IPS-NIHi11 (cell line): ENCODE measurements around the gene PRR23E.

Experiments used
- DNase-seq: peaks from one replicate; pipeline ENCODE4 v3.0.0; 2012; ENCODE audit warnings: mixed read lengths, low spot score

The PRR23E gene

DNA sequence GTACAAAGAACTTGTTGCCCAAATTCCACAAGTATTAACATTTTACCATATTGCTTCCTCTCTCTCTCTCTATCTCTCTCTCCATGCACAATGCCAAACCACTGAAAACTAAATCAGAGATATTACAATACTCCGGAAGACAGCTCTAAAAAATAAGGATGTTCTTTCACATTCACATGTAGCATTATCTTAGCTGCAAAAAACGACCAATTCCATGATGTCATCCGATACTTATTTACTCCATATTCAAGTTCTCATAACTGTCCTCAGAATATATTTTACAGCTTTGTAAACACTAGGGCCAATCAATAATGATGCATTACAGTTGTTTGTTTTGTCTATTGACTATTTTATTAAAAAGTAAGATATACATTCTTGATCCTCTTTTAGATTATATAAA lies 7.7 kb upstream of the PRR23E start:
- no peak for DNase-seq

DNA sequence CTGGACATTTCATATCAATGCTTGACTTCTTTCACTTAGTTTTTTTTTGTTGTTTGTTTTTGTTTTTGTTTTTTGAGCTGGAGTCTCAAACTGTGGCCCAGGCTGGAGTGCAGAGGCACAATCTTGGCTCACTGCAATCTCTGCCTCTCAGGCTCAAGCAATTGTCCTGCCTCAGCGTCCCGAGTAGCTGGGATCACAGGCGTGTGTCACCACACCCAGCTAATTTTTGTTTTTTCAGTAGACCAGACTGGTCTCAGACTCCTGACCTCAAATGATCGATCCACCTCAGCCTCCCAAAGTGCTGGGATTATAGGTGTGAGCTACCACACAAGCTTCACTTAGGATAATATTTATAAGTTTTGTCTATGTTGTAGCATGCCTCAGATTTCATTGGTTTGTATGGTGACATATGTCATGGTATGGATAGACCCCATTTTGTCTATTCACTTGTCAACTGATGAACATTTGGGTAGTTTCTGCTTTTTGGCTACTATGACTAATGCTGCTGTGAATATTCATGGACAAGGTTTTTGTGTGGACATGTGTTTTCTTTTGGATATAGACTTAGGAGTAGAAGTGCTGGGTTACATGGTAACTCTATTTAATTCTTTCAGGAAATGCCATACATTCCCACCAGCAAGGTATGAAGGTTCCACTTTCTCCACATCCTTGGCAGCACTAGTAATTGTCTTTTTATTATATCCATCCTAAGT lies 6.8 kb upstream of the PRR23E start:
- DNase-seq: no peak

DNA sequence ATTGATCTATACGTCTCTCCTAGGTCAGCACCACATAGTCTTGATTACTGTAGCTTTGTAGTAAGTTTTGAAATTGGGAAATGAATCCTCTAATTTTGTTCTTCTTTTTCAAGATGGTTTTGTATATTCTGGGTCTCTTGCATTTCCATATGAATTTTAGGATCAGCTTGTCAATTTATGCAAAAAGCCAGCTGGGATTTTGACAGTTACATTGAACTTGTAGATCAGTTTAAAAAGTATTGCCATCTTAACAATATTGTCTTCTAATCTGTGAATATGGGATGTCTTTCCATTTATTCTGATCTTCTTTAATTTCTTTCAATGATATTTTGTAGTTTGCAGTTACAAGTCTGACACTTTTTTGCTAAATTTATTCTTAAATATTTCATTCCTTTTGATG lies 5.6 kb upstream of the PRR23E start:
- DNase-seq: no peak

DNA sequence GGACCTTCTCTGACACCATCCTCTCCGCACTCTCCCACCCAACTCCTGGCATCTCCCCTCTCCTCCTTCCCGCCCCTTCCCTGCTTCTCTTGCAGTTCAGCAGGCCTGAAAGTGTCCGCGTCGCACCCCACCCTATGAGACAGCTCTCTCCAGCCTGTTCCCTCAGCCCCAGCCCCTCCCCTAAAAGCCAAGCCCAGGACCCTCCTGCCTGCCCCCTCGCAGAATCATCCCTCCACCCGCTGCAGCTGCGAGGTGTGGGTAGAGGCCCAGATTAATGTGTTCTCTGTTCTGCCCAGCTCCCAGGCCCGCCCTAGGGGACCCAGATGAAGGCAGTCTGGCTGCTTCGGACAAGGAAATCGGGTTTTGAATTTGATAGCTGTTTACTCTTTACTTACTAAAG lies 410 bp downstream of the PRR23E start:
- DNase-seq: no peak

DNA sequence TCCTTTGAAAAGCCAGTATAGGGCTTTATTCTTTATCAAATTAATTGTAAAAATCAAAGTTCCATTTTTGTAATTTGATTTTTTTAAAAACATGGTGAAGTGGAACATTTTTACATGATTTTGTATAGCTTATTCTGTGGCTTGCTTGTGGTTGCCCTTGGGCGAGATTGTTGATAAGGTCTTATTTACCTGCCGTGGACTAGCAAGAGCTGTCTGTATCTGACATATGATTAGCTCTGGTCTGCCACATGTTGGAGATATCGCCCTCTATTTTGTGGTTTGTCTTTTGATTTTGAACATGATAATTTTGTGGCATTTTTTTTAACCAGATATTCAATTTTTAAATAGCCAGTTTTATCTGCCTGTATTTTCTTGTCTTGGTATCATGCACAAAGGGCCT lies 844 bp downstream of the PRR23E start:
- DNase-seq: no peak

DNA sequence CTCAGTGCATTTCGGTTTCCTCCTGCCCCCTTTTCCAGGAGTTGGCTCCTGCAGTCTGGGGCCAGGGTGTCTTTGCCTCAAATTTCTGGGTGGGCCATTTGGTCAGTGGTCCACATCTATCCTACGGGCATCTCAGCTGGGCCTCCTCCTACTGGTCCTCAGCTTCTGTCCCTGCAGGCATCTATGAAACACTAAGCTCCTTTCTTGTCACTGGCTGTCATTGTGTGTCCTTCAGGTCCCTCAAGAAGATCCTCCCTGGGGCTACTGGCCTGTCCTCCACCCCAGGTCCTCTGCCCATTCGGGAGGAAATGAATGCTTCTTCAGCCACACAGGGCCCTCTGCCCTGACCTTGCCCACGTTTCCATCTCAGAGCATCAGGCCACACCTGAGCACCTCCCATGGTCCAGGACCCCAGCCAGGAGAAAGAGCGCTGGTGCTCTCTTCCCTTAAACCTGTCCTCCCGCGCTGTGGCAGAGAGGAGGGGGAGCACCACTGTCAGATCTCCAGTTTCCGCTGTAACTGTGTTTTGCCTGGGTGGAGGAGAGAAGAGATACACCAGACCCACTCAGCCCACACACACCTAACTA lies 1.8 kb downstream of the PRR23E start:
- DNase-seq: no peak

DNA sequence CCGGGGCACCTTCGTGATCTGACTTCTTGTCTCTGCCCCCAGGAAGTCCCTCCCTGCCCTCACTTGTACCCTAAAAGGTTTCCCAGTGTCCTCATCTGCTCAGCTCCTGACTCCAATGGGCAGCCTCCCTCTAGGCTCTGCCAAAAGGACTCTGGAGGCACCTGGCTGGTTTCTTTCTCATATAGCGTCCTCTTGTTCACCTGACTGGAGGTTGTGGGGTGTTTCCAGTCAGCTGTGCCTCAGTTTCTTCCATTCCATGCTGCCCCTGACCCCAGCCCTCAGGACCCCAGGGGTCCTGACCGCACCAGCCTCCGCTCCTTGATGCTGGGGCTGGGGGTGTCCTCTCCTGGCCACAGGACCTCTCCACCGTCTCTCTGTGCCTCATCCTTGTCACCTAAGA lies 2.5 kb downstream of the PRR23E start:
- no peak for DNase-seq

DNA sequence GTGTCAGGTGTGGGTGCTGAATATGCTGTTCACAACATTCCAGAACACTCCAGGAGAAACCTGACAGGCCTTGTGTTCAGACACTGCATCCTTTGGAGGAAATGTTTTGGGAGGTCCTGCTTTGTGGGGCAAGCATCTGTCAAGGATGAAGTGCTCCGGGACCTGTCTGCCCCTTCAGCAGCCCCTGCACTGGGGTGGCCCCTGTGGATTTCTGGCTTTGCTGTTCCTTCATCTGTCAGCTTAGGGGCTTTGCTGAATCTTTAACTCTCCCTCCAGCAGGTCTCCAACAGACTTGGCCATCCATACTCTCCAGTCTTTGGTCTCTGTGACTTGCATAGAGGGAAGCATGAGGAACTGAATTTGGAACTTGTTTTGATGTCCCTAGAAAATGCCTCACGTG lies 3.1 kb downstream of the PRR23E start:
- no peak for DNase-seq

DNA sequence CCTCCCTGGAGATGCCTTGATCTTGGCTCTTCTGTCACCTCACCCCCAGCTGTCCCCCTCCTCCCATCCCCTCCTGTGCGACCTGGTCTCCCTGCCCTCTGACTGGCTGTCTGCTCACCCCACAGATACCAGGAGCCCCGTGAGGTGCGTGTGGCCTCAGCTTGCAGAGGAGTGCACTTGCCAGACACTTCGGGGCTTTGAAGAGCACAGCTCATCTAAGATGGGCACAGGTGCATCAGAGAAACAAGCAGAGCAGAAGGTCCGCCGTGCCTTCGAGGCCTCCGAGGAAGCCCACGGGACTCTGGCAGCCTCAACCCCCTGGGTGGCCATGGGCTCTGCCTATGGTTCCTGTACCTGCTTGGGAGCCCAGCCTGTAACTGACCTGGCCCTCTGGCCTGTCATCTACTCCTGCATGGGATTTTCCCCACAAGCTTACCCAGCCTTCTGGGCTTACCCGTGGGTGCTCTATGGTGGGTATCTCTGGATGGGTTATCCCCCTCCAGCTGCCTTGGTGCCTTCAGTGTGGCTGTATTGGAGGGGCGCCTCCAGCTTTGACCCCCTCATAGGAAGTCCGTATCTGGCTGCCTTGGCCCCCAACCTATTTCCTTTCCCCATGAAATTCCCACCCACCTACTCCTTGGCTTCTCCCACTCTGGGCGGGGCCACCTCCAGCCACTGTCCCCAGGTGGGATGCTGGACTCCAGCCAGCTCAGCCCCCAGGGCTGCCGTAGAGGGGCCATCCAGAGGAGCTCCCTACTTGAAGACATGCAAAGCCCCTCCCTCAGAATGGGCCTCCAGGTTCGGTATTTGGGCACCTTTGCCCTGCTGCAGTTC lies 3.8 kb downstream of the PRR23E start:
- DNase-seq: no peak

DNA sequence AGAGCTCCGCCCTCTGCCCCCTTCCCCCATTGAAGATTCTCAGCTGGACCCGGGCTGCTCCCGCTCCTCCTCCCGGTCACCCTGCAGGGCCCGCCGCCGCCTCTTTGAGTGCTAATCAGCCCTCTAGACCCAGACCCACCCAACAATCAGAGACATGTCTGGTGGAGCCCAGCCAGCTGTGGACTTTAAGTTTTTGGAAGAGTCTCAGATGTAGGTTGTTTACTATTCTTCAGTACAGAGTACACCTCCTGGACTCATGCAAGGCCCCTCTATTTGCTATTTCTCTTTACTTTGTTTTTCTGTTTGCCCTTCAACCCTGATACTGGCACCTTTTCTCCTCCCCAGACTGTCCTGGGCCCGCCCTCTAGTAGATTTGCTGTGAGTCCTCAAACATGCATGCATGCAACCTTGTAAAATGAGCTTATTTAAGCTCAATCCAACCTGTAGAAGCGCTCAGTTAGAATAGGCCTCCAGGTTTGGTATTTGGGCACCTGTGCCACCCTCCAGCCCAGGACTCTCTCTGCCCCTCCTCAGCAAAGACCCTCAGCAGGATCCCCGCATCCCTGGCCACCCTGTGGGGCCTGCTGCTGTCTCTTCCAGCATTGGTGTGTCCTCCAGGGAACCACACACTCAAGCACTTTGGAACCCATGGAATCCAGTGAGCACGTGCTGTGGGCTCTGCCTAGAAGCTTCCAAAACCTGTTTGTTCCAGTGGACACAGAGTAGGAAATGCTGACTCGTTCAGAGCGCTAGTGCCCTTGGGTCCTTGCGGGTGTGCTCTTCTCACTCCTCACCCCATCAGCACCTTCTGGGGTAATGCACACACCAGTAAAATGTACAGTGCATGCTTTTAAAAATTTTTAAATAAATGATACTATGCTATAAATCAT lies 4.6 kb downstream of the PRR23E start:
- DNase-seq: peak; percentile 46

DNA sequence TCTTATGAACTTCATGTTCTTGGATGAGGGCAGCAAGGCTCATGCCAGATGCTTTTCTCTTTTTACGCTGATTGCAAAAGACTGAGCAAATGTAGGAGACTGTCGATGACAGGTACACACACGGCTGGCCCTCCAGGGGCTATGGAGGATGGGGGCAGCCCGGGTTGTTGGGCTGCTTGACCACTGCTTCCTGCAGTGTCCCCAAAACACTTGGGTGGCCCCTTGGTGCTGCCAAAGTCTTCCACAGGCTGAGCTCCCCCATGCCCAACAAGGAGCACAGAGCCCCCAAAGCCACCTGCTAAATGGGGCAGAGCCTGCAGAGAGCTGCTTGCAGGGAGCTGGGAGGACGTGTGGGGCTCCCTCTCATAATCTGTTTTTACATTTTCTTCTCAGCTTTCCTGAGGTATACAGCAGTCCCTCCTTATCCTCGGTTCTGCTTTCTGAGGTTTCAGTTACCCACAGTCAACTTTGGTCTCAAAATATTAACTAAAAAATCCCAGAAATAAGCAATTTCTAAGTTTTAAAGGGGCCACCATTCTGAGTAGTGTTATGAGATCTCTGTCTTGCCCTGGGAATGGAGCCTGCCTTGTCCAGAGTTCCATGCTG lies 7.3 kb downstream of the PRR23E start:
- DNase-seq: no peak

DNA sequence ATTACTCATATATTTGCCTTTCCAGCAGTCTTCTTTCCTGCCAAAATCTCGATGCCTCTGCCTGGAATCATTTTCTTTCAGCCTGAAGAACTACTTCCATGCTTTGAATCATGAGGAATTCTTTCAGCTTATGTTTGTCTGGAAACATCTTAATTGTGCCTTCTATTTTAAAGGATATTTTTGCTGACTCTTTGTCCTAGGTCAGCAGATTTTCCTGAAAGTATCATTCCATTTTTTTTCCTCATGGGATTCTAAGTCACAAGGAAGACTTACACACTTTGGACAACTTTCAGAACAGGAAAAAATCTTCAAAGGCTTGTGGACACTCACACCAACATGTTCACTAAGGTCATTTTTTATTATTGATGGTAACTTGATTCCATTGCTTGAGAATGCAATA lies 10.1 kb downstream of the PRR23E start:
- no peak for DNase-seq

DNA sequence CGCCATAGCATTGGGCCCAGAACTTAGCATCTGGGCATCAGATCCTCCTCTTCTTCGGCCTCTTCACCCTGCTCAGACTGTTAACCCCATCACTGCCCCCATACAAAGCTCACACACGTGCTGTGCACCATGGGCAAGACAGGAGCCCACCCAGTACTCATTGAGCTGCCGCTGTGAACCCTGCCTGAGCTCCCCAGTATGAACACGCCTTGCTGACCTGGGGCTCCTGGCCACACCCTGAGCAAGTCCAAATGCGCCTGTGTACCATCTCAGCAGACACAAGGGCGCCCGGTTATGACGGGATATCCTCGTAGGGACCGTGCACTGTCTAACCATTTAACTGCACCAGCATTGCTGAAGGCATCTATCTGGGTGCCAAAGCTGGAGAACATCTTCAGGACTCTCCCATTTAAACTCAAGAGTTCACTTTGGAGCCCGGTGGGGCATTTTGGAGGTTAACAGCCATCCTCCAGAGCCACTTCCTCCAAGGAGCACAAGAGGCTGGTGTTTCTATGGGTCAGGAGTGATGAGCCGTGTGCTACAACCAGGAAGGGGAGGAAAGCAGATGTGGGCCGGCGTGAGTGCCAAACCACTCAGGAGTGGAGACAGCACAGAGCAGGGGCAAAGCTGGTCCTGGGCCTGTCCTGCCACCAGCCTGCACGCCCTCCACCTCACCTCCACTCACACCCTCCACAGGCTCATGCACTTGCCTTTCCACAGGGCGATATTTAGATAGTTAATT lies 12.1 kb downstream of the PRR23E start:
- DNase-seq: no peak

DNA sequence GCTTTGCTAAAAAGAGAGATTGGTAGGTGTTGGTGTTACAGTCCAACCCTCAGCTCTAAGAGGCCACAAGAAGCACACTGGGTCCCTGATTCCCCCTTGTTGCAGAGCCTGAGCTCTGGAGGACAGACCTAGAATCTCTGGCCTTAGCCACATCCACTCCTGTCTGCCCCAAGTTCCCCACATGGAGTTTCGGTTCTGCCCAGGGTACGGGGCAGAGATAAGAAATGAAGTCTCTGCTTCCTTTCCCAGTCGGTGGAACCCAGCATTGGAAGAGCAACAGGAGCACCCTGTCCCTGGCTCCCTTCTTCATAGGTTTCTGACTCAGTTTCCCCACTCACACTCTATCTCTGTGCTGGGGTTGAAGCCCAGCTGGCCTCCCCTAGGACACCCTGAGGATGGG lies 13.2 kb downstream of the PRR23E start:
- no peak for DNase-seq

DNA sequence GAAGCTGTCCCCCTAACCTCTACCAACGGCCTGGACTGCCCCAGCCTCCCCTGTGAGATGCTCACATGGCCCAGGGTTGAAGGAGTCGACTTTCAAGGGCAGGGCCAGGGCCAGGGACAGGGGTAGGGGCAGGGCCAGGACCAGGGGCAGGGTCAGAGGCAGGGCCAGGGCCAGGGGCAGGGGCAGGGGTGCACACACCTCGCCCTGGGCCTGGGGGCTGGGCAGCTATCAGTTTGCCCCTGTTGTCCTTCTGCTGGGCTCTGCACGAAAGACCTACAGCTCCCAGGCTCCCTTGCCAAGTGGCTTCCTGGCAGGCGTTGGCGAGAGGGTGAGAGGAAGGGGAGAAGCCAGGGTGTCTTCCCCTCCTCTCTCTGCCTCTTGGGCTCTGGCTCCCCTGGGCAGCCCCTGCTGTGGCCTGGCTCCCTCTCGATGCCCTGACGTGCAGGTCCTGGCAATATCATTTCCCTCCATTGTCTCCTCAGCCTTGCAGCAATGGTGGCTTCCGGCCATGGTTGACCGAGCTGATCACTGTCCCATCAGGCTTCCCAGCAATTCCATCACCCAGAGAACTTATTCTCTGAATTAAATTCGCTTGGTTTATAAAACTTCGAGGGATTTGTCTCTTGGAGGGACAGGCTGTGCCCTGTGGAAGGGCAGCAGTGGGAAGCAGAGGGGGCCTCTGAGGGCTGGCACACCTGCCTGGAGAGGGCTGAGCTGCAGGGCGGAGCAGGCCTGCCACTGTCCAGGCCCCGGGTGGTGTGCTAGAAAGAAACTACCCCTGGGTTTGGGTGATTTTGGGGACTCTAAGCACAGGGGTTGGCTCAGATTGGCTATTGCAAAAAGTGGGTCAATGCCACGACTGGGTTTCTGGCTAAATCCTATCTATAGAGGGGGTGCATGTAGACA lies 13.9 kb downstream of the PRR23E start:
- DNase-seq: no peak

DNA sequence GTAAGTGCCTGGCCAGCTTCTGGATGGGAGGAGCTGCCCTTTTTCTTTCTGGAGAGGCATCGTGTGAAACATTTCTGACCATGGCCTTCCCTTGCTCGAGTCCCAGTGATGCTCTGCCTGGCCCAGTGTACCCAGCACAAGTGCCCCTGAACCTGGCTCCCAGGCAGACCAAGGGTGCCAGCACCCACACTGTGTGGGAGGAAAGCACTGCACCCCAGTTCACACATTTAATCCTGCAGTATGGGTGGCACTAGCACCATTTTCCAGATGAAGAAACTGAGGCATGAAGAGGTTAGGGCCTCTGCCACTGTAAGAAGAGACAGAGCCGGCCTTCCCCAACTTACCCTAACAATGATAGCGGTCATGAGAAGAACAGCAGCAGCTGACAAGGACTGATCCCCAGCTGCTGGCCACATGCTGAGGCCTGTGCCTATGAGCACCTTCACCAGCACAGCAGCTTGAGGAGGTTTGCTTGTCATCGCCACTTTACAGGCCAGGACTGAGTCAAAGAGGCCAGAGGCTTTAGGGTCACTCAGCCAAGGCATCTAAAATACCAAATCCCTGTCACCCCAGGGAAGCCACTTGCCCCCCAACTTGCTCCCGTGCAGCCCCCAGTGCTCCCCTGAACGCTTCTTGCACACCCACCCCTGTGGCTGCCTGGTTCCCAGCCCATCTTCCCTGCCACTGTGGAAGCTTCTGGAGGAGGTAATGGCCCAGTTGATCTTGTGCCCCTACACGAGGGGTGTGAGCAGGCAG lies 15.0 kb downstream of the PRR23E start:
- DNase-seq: no peak

DNA sequence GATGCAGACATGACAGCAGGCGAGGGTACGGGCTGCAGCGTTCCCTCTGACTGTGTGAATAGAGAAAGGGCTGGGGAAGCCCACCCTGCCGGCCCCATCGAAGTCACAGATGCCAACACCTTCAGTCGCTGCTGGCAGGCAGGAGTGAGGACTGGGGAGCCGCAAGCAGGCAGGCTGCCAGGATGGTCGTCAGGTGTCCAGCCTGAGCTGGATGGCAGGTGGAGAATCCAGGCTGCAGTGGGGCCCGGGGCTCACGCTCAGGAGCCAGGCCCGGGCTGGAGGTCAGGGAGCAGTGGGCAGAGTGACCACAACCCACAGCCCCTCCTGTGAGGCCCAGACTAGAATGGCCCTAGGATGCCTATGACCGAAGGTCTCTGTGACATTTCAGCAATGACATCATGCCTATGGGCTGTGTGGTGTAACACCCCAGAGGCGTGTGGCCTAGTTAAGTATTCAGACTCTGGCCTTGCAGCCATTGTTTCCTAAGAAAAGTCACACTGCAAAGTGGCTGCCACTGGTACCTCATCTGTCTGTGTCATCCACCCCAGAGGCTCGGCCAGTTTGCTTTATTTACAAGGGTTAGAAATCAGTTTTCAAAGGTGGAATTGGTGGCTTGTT lies 15.7 kb downstream of the PRR23E start:
- no peak for DNase-seq

DNA sequence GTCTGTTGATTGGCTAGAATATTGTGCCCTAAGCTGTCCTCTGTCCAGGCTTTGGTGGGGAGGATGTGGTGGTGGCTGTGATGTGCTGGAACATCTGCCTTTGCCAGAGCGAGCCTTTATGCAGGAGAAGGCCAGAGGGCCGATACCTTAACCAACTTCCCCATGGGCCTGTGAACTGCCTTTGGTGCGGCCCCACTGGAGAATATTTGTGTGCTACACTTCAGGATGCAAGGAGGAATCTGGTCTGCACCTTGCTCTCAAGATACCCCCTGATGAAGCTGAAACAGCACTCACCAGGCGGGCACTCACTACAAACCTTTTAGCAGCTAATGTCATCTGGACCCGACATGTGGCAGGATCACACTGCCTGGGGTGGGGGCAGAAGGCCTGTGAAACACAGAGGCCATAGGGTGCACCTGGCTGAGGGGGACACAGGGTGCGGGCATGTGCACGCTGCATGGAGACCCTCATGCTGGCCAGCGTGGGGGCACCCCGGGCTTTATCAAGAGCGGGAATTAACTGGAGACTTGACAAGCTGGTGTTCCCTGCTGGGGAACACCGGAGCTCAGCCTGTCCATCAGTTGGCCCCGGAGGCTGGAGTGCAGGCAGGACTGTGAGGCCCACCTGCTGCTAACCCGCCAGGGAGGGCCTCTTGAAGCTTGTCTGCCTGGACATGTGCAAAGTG lies 16.4 kb downstream of the PRR23E start:
- no peak for DNase-seq
